Spleen (tissue), 11 donors: ENCODE data around the gene TIMP1. TPM values are rescaled to one million over a fixed set of nuclear protein-coding genes. Genes with fewer than 3 reads are reported as not detected.

ENCODE experiments used
- DNase-seq: peaks from one replicate; pipeline ENCODE4 v3.0.0-alpha.2; 2020
- H3K27ac ChIP-seq, 8 donors: fragments of 200-600 bp; sonication (generic) in 7 of 8; 1 replicate in 4 of 8; 2 replicates in 4 of 8; pipeline versions ENCODE4 v1.5.0 to v1.8.0; 2016 to 2021; ENCODE audit warnings: inconsistent platforms in 4 of 8, mild to moderate bottlenecking in 4 of 8, moderate library complexity in 1 of 8
- H3K27me3 ChIP-seq, 7 donors: fragments of 200-600 bp; sonication (generic) in 6 of 7; replicated peaks in 1 of 7; 1 replicate in 4 of 7; 2 replicates in 3 of 7; pipeline versions ENCODE4 v1.5.0 to v1.8.0; 2016 to 2021; ENCODE audit warnings: inconsistent platforms in 3 of 7, mild to moderate bottlenecking in 1 of 7
- H3K36me3 ChIP-seq, 6 donors: fragments of 200-600 bp; sonication (generic) in 5 of 6; 1 replicate in 4 of 6; 2 replicates in 2 of 6; pipeline versions ENCODE4 v1.5.0 to v1.8.0; 2016 to 2021; ENCODE audit warnings: inconsistent platforms in 2 of 6
- H3K4me1 ChIP-seq, 6 donors: fragments of 200-600 bp; sonication (generic) in 5 of 6; 1 replicate in 3 of 6; 2 replicates in 3 of 6; pipeline versions ENCODE4 v1.5.0 to v1.8.0; 2016 to 2021; ENCODE audit warnings: inconsistent platforms in 3 of 6
- H3K4me3 ChIP-seq, 8 donors: fragments of 200-600 bp; sonication (generic) in 7 of 8; 1 replicate in 4 of 8; 2 replicates in 4 of 8; pipeline versions ENCODE4 v1.5.0 to v1.8.0; 2016 to 2021; ENCODE audit warnings: inconsistent platforms in 4 of 8, mild to moderate bottlenecking in 4 of 8, moderate library complexity in 2 of 8
- H3K9me3 ChIP-seq, 8 donors: fragments of 200-600 bp; sonication (generic) in 7 of 8; 1 replicate in 4 of 8; 2 replicates in 4 of 8; pipeline versions ENCODE4 v1.5.0 to v1.8.0; 2016 to 2021; ENCODE audit warnings: inconsistent platforms in 4 of 8
- CTCF ChIP-seq, 11 experiments: fragments of 200-600 bp in 7 of 11; fragments of 450-650 bp in 4 of 11; sonication (generic) in 4 of 11; IDR thresholded peaks in 8 of 11; conservative IDR thresholded peaks in 3 of 11; 1 replicate in 7 of 11; 2 replicates in 4 of 11; pipeline versions ENCODE4 v1.4.0 to v1.8.0; 2016 to 2021; ENCODE audit warnings: antibody characterized with exemption in 11 of 11, inconsistent platforms in 4 of 11, mild to moderate bottlenecking in 1 of 11
- POLR2A ChIP-seq, 3 donors: fragments of 450-650 bp; IDR thresholded peaks; one replicate each; pipeline ENCODE4 v1.5.1; 2017; ENCODE audit warnings: antibody characterized with exemption in 3 of 3, mild to moderate bottlenecking in 1 of 3
- POLR2AphosphoS5 ChIP-seq, 3 donors: sonication (generic); formaldehyde crosslinking; IDR thresholded peaks; one replicate each; pipeline ENCODE4 v1.5.1; 2017; ENCODE audit warnings: antibody characterized with exemption in 3 of 3
- WGBS, 5 donors: extraction: QIAGEN DNeasy Blood & Tissue Kit in 3 of 5; methylation state at CpG; one replicate each; pipeline versions ENCODE4 v1.1.5 to v1.1.7; 2013 to 2018; 5-methylcytosine and 5-hydroxymethylcytosine counted together
- intact Hi-C: fragments of 100-400 bp; cut with DNase I; formaldehyde crosslinking; loops from one replicate; pipeline ENCODE4 v1.15.0; 2023; ENCODE audit warnings: low total_unique reads
- polyA plus RNA-seq, 3 donors: library from polyadenylated mRNA; stranded (reverse); fragments of 200-250 nt; gene quantifications; one replicate each; pipeline ENCODE4 v1.2.1, GENCODE V29; 2013
- total RNA-seq, 7 donors: library from RNA; depleted of rRNA in 3 of 7; stranded (reverse); fragments of >200 nt in 3 of 7; fragmentation: NEBNext Ultra II Directional in 4 of 7; extraction: Animal tissue kit (Norgen Biotek cat#: 25700) in 4 of 7; gene quantifications; one replicate each; pipeline versions ENCODE4 v1.1.0 to v1.2.1, GENCODE V29; 2016 to 2021
- donor health status: healthy with polysubstance abuse.
- donor health status: DM: no; HTN: no; CAD: no; lungs with moderate emphysema.
- donor health status: DM: no; HTN: no; CAD: no.
- donor health status: Bipolar disorder and iron deficiency.
- donor health status: healthy.
- donor health status: DM: no; HTN: no; CAD: no.
- donor health status: DM: yes; HTN: yes; CAD: no.

The TIMP1 gene
- total and polyA plus RNA-seq, 10 donors, result 86.8 to 293 (median 184) TPM

GRCh38 chrX:47563801-47564315 lies 18.4 kb upstream of the TIMP1 start:
- no peak overlapping the region for H3K4me3 ChIP-seq
- intact Hi-C loops, result no loop called here
- H3K27ac ChIP-seq, result peak overlapping the region in 1 of 8 donors; percentile 42
- peaks cover 0 to 64% (median 43%) of the 10 kb centered on the region in 6 donors for H3K36me3 ChIP-seq
- H3K4me1 ChIP-seq, result peaks cover 0 to 52% (median 30%) of the 10 kb centered on the region in 6 donors
- no peaks in the 10 kb centered on the region for H3K27me3 ChIP-seq
- no peaks in the 10 kb centered on the region for H3K9me3 ChIP-seq
- 72 to 83% (median 74%) methylated on average over 8 of the region's 8 CpGs for WGBS, 5 donors
- no peak for DNase-seq
- TF ChIP-seq POLR2A (IDR thresholded peaks at IDR 0.05) (no peak), POLR2AphosphoS5 (IDR thresholded peaks at IDR 0.05) (no peak), CTCF (IDR thresholded peaks at IDR 0.05 in 8 of 11, conservative IDR thresholded peaks at IDR 0.05 in 3 of 11) (no peak)

GRCh38 chrX:47564438-47565085 lies 17.7 kb upstream of the TIMP1 start:
- Histone ChIP-seq H3K27me3 (no peaks in the 10 kb centered on the region), H3K36me3 (peaks cover 0 to 71% (median 50%) of the 10 kb centered on the region in 6 donors), H3K9me3 (no peaks in the 10 kb centered on the region), H3K27ac (peak overlapping the region in 2 of 8 donors; percentile 42 to 51), H3K4me1 (peaks cover 0 to 51% (median 30%) of the 10 kb centered on the region in 6 donors), H3K4me3 (no peak overlapping the region)
- 61 to 82% (median 72%) methylated on average over 4 to 12 of the region's 12 CpGs for WGBS, 5 donors
- intact Hi-C loops, result no loop called here
- DNase-seq, result no peak
- no peak for TF ChIP-seq POLR2A (IDR thresholded peaks at IDR 0.05)
- no peak for TF ChIP-seq POLR2AphosphoS5 (IDR thresholded peaks at IDR 0.05)
- TF ChIP-seq CTCF (IDR thresholded peaks at IDR 0.05 in 8 of 11, conservative IDR thresholded peaks at IDR 0.05 in 3 of 11), result no peak

GRCh38 chrX:47566841-47567240 lies 15.4 kb upstream of the TIMP1 start:
- TF ChIP-seq POLR2A (IDR thresholded peaks at IDR 0.05) (no peak), POLR2AphosphoS5 (IDR thresholded peaks at IDR 0.05) (peak in 1 of 3 donors; percentile 42)
- intact Hi-C loops, result no loop called here
- peaks cover 0 to 93% (median 65%) of the 10 kb centered on the region in 6 donors for H3K36me3 ChIP-seq
- no peaks in the 10 kb centered on the region for H3K9me3 ChIP-seq
- DNase-seq, result no peak
- H3K4me1 ChIP-seq, result peaks cover 0 to 38% (median 22%) of the 10 kb centered on the region in 6 donors
- H3K4me3 ChIP-seq, result no peak overlapping the region
- 63 to 79% (median 75%) methylated on average over 4 to 11 of the region's 11 CpGs for WGBS, 5 donors
- H3K27ac ChIP-seq, result no peak overlapping the region
- no peaks in the 10 kb centered on the region for H3K27me3 ChIP-seq

GRCh38 chrX:47568656-47569295 lies 13.5 kb upstream of the TIMP1 start:
- no peak overlapping the region for H3K27ac ChIP-seq
- H3K4me3 ChIP-seq, result no peak overlapping the region
- TF ChIP-seq POLR2AphosphoS5 (IDR thresholded peaks at IDR 0.05) (peak in 1 of 3 donors; percentile 22), CTCF (IDR thresholded peaks at IDR 0.05 in 8 of 11, conservative IDR thresholded peaks at IDR 0.05 in 3 of 11) (peak in 6 of 11 experiments; percentile 21 to 48 (median 37)), POLR2A (IDR thresholded peaks at IDR 0.05) (no peak)
- H3K9me3 ChIP-seq, result no peaks in the 10 kb centered on the region
- no peak for DNase-seq
- peaks cover 0 to 85% (median 58%) of the 10 kb centered on the region in 6 donors for H3K36me3 ChIP-seq
- WGBS, 5 donors, result 90 to 98% (median 93%) methylated on average over 2 to 13 of the region's 13 CpGs
- intact Hi-C loops, result no loop called here
- H3K4me1 ChIP-seq, result peaks cover 0 to 28% (median 11%) of the 10 kb centered on the region in 6 donors
- H3K27me3 ChIP-seq, result peaks cover 0 to 11% (median 0%) of the 10 kb centered on the region in 7 donors
